ENCODE results near the gene YIF1B.

YIF1B gene

DNA sequence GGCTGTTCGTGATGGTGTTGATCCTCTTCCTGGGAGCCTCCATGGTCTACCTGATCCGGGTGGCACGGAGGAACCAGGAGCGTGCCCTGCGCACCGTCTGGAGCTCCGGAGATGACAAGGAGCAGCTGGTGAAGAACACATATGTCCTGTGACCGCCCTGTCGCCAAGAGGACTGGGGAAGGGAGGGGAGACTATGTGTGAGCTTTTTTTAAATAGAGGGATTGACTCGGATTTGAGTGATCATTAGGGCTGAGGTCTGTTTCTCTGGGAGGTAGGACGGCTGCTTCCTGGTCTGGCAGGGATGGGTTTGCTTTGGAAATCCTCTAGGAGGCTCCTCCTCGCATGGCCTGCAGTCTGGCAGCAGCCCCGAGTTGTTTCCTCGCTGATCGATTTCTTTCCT, 23.9 kb downstream of the YIF1B start:
- no peak for TF ChIP-seq CTCF (IDR thresholded peaks at IDR 0.05; ENCODE audit: low read depth, low read length, missing control alignments)
- H3K4me3 ChIP-seq (replicated peaks; ENCODE audit: low read depth, low read length) = no peak overlapping the region
- DNase-seq (ENCODE audit: extremely low read depth, low read depth) = no peak

- H3K4me3 ChIP-seq (replicated peaks; ENCODE audit: low read depth, low read length) = no peak overlapping the region
- no peak for TF ChIP-seq CTCF (IDR thresholded peaks at IDR 0.05; ENCODE audit: low read depth, low read length, missing control alignments)
- peak; percentile 52 for DNase-seq (ENCODE audit: extremely low read depth, low read depth)
Measured at GRCh38 chr19:38290631-38291147, 25.1 kb downstream of the YIF1B start.

DNA sequence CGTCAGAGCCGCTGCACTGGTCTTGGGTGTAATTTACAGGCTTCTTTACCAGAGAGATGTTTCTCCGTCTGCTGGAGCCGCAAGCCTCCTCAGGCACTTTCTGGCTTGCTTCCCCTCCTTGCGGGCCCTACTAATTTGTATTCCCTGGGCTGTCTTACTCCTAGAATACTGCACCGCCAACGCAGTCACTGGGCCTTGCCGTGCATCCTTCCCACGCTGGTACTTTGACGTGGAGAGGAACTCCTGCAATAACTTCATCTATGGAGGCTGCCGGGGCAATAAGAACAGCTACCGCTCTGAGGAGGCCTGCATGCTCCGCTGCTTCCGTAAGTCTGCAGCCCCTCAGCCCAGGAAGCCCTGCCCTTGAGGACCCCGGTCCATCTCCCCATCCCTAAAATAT, 25.8 kb downstream of the YIF1B start:
- no peak for DNase-seq (ENCODE audit: extremely low read depth, low read depth)
- no peak overlapping the region for H3K4me3 ChIP-seq (replicated peaks; ENCODE audit: low read depth, low read length)

DNA sequence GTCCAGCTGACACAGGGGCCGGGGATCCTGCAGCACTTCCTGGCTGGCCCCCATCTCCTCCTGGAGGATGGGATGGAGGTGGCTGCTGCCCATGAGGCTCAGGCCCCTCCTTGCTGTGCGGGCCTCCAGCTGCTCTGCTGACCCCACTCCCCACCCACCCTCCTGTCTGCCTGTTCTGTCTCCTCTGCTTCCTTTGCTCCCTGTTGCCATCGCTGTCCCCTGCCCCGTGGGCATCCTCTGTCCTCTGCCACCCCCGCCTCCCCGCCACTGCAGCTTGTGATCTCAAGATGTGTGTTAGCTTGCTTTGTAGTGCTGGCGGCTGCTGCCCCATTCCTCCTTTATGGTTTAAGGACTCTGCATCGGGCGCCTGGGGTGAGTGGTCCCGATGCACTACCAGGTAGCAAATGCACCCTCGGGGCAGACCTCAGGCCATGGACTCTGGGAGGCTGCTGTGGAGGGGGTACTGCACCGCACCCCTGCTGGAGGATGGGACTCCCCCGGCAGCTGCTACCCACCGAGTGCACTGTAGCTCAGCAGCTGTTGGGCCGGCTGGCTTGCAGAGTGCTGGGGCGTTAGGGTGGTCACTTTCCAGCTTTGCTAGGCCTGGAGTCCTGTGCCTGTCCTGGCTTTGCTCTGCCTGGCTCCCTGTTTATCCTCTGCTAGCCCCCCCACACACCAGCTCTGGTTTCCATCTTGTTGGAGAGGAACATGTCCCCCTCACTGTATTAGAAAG, 27.5 kb downstream of the YIF1B start:
- no peak for TF ChIP-seq CTCF (IDR thresholded peaks at IDR 0.05; ENCODE audit: low read depth, low read length, missing control alignments)
- no peak for DNase-seq (ENCODE audit: extremely low read depth, low read depth)
- H3K4me3 ChIP-seq (replicated peaks; ENCODE audit: low read depth, low read length) = no peak overlapping the region

More for the DNA sequence above, 25.8 kb downstream of the YIF1B start:
- no peak for TF ChIP-seq CTCF (IDR thresholded peaks at IDR 0.05; ENCODE audit: low read depth, low read length, missing control alignments)

GRCh38 chr19:38287604-38288003, 28.1 kb downstream of the YIF1B start:
- no peak for DNase-seq (ENCODE audit: extremely low read depth, low read depth)
- TF ChIP-seq CTCF (IDR thresholded peaks at IDR 0.05; ENCODE audit: low read depth, low read length, missing control alignments) = no peak
- no peak overlapping the region for H3K4me3 ChIP-seq (replicated peaks; ENCODE audit: low read depth, low read length)

GRCh38 chr19:38285567-38285966, 30.2 kb downstream of the YIF1B start:
- DNase-seq (ENCODE audit: extremely low read depth, low read depth) = no peak
- no peak overlapping the region for H3K4me3 ChIP-seq (replicated peaks; ENCODE audit: low read depth, low read length)
- TF ChIP-seq CTCF (IDR thresholded peaks at IDR 0.05; ENCODE audit: low read depth, low read length, missing control alignments) = no peak
